NAMALWA (cell line): ENCODE measurements around the gene ANKRD24.
"Not testable (repeated sequence)": the region's sequence is repeated elsewhere in the genome, so short reads cannot be mapped to it uniquely, and the experiment has no call there.

Experiments
- DNase-seq: peaks from one replicate; pipeline ENCODE4 v3.0.0-alpha.2; 2015; ENCODE audit warnings: low spot score

The ANKRD24 gene

GRCh38 chr19:4230237-4230636, 47.7 kb downstream of the ANKRD24 start:
- not testable (repeated sequence) for DNase-seq

DNA sequence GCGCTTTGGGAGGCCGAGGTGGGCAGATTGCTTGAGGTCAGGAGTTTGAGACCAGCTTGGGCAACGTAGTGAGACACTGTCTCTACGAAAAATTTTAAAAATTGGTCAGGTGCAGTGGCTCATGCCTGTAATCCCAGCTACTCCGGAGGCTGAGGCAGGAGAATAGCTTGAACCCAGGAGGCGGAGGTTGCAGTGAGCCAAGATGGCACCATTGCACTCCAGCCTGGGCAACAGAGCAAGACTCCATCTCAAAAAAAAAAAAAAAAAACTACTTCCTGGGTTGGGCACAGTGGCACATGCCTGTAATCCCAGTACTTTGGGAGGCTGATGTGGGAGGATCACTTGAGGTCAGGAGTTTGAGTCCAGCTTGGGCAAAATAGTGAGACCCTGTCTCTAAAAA, 49.0 kb downstream of the ANKRD24 start:
- DNase-seq, result not testable (repeated sequence)

GRCh38 chr19:4232139-4232538, 49.6 kb downstream of the ANKRD24 start:
- not testable (repeated sequence) for DNase-seq

GRCh38 chr19:4232614-4233281, 50.3 kb downstream of the ANKRD24 start:
- no peak for DNase-seq

GRCh38 chr19:4233282-4233853, 50.9 kb downstream of the ANKRD24 start:
- DNase-seq, result peak; percentile 81

DNA sequence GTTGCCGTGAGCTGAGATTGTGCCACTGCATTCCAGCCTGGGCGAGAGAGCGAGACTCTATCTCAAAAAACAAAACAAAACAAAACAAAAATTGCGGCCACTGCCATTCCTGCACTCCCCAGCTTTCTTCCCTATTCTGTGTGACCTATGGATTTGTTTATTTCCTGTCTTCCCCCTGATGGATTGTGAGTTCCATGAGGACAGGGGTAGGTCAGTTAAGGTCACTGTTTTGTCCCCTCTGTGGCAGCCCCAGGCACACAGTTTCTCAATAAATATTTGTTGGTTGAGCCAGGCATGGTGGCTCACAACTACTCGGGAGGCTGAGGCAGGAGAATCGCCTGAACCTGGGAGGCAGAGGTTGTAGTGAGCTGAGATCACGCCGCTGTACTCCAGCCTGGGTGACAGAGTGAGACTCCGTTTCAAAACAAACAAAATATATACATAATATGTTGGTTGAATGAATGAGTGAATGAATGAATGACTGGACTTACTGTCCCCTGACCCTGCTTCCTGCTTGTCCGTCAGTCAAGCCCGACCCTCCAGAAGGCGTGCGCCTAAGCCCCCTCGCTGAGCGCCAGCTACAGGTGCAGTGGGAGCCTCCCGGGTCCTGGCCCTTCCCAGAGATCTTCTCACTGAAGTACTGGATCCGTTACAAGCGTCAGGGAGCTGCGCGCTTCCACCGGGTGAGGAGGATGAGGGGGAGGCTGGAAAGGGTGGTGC, 51.8 kb downstream of the ANKRD24 start:
- no peak for DNase-seq

DNA sequence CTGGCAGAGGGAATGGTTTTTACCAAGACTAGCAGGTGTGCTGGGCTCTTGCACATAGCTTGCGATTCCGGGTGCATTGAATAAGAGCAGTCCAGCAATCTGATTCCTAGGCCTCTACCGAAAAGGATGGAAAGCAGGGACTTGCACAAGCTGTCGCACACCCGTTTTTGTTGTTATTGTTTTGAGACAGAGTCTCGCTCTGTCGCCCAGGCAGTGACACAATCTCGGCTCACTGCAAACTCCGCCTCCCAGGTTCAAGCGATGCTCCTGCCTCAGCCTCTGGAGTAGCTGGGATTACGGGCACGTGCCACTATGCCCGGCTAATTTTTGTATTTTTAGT, 52.3 kb downstream of the ANKRD24 start:
- no peak for DNase-seq

- not testable (repeated sequence) for DNase-seq
Measured at GRCh38 chr19:4237510-4237909, 55.0 kb downstream of the ANKRD24 start.

DNA sequence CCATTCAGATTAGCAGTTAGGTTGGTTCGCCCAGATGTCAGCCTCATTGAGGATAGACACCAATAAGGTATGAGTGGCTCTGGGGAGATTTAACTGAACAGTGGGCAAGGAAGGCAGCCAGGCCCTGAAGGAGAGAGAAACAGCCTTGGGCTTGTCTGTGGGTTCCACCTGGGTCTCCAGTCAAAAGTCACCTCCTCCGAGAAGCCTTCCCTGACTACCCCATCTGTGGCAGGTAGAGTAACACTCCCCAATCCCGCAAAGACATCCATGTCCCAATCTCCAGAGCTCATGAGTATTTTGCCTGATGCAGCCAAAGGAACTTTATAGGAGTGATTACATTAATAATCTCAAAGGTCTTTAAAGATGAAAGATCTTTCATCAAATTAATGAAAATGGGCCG, 56.3 kb downstream of the ANKRD24 start:
- DNase-seq, result no peak

DNA sequence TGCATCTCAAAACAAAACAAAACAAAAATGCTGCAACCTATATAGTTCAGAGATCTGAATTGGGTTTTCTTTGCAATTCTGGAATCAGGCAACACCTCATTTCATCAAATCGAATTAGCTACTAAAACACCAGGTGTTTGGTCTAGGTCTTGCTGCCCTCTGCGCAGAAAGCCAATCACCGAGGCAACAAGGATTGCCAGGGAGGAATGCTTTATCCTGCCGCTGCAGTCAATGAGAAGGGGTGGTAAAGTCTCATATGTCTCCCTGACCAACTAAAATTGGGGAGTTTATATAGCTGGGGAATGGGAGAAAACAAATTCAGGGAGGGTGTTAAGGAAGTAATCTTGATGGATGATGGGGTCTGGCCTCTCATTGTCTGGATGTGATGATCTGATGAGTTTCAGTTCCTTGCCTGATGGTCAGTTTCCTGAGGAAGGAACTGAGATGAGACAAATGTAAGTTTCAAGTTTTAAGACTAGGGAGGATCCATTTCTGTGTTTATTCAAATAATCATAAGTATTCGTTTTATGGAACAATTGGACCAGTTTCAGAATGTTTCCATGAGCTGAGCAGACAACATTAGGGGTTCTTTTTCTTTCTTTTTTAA, 59.4 kb downstream of the ANKRD24 start:
- no peak for DNase-seq

GRCh38 chr19:4245938-4246337, 63.4 kb downstream of the ANKRD24 start:
- peak; percentile 38 for DNase-seq

- DNase-seq, result peak; percentile 100
Measured at GRCh38 chr19:4246767-4247593, 64.5 kb downstream of the ANKRD24 start, which contains the start of gene YJU2. Gene YJU2, plus strand, starts transcription at chr19:4247080. Its CDS starts 67 bp downstream, at chr19:4247147.

DNA sequence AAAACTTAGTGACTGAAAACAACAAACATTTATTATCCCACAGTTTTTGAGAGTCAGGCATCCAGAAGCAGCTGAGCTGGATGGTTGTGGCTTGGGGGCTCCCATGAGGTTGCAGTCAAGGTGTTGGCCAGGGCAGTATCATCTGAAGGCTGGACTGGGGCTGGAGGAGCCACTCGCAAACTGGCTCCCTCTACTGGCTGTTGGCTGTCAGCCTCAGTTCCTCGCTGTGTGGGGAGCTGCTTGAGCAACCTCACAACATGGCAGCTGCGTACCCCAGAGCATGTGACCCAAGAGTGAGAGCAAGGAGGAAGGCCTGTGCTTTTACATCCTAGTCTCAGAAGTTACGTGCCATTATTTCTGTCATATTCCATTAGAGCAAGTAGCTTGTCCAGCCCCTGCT, 74.1 kb downstream of the ANKRD24 start:
- peak; percentile 54 for DNase-seq

- DNase-seq, result no peak
Measured at GRCh38 chr19:4257025-4257424, 74.5 kb downstream of the ANKRD24 start.

DNA sequence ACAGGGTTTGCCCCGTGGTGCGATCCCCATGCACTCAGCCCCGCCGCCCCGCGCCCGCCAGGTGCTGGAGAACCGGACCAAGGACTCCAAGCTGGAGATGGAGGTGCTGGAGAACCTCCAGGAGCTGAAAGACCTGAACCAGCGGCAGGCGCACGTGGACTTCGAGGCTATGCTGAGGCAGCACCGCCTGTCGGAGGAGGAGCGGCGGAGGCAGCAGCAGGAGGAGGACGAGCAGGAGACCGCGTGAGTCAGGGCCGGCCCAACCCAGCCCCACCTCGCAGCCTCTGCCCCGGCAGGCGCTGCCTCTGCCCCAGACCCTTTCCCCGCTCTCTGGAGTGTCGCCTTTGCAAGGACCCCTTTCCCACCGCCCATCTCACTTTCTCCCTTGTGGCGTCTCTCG, 75.7 kb downstream of the ANKRD24 start:
- DNase-seq, result no peak

DNA sequence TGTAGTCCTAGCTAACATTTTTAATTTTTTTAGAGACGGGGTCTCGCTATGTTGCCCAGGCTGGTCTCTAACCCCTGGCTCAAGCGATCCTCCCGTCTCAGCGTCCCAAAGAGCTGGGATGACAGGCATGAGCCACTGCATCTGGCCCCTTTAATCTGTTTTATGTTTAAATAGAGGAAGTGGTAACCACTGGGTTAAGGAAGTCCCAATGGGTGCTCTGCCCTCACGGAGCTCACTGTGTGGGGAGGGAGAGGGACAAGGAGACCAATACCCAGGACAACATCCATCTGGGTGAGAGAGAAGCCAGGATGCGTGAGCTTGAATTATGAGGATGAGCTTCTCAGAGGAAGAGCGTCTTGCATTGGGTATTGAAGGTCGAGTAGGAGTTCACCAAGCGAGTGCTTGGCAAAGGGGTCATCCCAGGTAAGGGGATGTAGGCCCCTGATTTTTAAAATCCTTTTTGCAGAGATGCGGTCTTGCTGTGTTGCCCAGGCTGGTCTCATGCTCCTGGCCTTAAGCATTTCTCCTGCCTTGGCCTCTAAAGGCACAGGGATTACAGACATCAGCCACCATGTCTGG, 78.2 kb downstream of the ANKRD24 start:
- no peak for DNase-seq

DNA sequence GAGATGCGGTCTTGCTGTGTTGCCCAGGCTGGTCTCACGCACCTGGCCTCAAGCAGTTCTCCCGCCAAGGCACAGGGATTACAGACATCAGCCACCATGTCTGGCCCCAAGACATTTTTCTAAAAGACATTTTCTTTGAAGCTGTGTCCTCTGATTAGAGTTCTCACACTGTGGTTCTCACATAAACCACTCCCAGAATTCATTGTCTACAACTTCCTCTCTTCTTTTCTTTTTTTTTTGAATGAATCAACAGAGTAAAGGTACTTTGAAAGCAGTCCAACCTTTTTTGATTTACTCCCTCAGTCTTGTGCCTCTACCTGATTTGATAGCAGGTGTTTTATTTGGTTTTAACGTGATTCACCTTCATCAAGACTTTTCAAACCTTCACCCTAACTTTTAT, 82.3 kb downstream of the ANKRD24 start:
- DNase-seq, result no peak

- no peak for DNase-seq
Measured at GRCh38 chr19:4266253-4267000, 83.9 kb downstream of the ANKRD24 start.

GRCh38 chr19:4267101-4267900, 84.8 kb downstream of the ANKRD24 start:
- DNase-seq, result peak; percentile 89
